Measurements from ENCODE around the gene ZNF423. TPM values are rescaled to one million over a fixed set of nuclear protein-coding genes. Genes with fewer than 3 reads are reported as not detected.

Gene ZNF423
- total and polyA plus RNA-seq, 9 of the 15 experiments (the other 6 are each of a cell fraction or from before 2014, with no cell fraction given): not detected

- TF ChIP-seq THRB (CRISPR knock-in tag; conservative IDR thresholded peaks at IDR 0.05) (no peak), CSDE1 (IDR thresholded peaks at IDR 0.05) (no peak), ZC3H4 (CRISPR knock-in tag; IDR thresholded peaks at IDR 0.05; ENCODE audit: borderline replicate concordance) (no peak), JUND (IDR thresholded peaks at IDR 0.05; ENCODE audit: borderline replicate concordance, low read depth, low read length) (no peak), JUND (tag; IDR thresholded peaks at IDR 0.05; ENCODE audit: borderline replicate concordance, low read depth, low read length) (no peak), HLTF (IDR thresholded peaks at IDR 0.05) (no peak), NR1H2 (CRISPR knock-in tag; IDR thresholded peaks at IDR 0.05) (no peak), ZBTB9 (CRISPR knock-in tag; IDR thresholded peaks at IDR 0.05) (no peak), MCM5 (IDR thresholded peaks at IDR 0.05; ENCODE audit: low read depth) (no peak), ZNF507 (tag; conservative IDR thresholded peaks at IDR 0.05) (no peak), NFIC (IDR thresholded peaks at IDR 0.05) (peak; percentile 51), RBM25 (IDR thresholded peaks at IDR 0.05; ENCODE audit: low read depth, low read length, severe bottlenecking) (no peak)
- TF ChIP-seq, protein P1, sequence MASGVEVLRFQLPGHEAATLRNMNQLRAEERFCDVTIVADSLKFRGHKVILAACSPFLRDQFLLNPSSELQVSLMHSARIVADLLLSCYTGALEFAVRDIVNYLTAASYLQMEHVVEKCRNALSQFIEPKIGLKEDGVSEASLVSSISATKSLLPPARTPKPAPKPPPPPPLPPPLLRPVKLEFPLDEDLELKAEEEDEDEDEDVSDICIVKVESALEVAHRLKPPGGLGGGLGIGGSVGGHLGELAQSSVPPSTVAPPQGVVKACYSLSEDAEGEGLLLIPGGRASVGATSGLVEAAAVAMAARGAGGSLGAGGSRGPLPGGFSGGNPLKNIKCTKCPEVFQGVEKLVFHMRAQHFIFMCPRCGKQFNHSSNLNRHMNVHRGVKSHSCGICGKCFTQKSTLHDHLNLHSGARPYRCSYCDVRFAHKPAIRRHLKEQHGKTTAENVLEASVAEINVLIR (CRISPR knock-in tag; IDR thresholded peaks at IDR 0.05): no peak
- TF ChIP-seq, protein P2, sequence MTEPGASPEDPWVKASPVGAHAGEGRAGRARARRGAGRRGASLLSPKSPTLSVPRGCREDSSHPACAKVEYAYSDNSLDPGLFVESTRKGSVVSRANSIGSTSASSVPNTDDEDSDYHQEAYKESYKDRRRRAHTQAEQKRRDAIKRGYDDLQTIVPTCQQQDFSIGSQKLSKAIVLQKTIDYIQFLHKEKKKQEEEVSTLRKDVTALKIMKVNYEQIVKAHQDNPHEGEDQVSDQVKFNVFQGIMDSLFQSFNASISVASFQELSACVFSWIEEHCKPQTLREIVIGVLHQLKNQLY (CRISPR knock-in tag; conservative IDR thresholded peaks at IDR 0.05): no peak
Measured at GRCh38 chr16:49528060-49528865, 327.6 kb downstream of the ZNF423 start (continued).
